Prostate gland (tissue), 2 donors: Measurements from ENCODE around the gene PCYOX1L. TPM values are rescaled to one million over a fixed set of nuclear protein-coding genes. Genes with fewer than 3 reads are reported as not detected.
A peak's percentile ranks its signal among the peaks of the same experiment; 100 is the strongest.

ENCODE experiments used
- DNase-seq: peaks from one replicate; pipeline ENCODE4 v3.0.0-alpha.2; 2019; ENCODE audit warnings: low spot score
- H3K27ac ChIP-seq, 2 donors: fragments of 200-600 bp; sonication (generic); 2 replicates each; pipeline ENCODE4 v1.5.1; 2017 to 2019
- H3K27me3 ChIP-seq: fragments of 200-600 bp; sonication (generic); replicated peaks from 2 replicates; pipeline ENCODE4 v1.5.1; 2019; ENCODE audit not compliant: insufficient read depth
- H3K36me3 ChIP-seq, 2 donors: fragments of 200-600 bp; sonication (generic); 1 replicate in 1 of 2; 2 replicates in 1 of 2; pipeline versions ENCODE4 v1.5.1 to v1.8.1; 2017 to 2019
- H3K4me1 ChIP-seq: fragments of 200-600 bp; sonication (generic); replicated peaks from 2 replicates; pipeline ENCODE4 v1.5.1; 2019
- H3K4me3 ChIP-seq, 2 donors: fragments of 200-600 bp; sonication (generic); 2 replicates each; pipeline ENCODE4 v1.5.1; 2017 to 2019
- H3K9me3 ChIP-seq: fragments of 200-600 bp; sonication (generic); 2 replicates; pipeline ENCODE4 v1.5.1; 2017
- CTCF ChIP-seq, 4 experiments: fragments of 200-600 bp in 2 of 4; fragments of 450-650 bp in 2 of 4; sonication (generic) in 2 of 4; IDR thresholded peaks; 1 replicate in 3 of 4; 2 replicates in 1 of 4; pipeline ENCODE4 v1.5.1; 2016 to 2019; ENCODE audit warnings: antibody characterized with exemption in 4 of 4, mild to moderate bottlenecking in 2 of 4, moderate library complexity in 2 of 4
- POLR2A ChIP-seq: fragments of 450-650 bp; IDR thresholded peaks from one replicate; pipeline ENCODE4 v1.6.1; 2016; ENCODE audit warnings: antibody characterized with exemption, mild to moderate bottlenecking
- POLR2AphosphoS5 ChIP-seq: sonication (generic); formaldehyde crosslinking; IDR thresholded peaks from one replicate; pipeline ENCODE4 v1.6.1; 2017; ENCODE audit warnings: antibody characterized with exemption
- WGBS: methylation state at CpG from one replicate; pipeline ENCODE4 v1.1.5; 2018; 5-methylcytosine and 5-hydroxymethylcytosine counted together
- intact Hi-C: fragments of 100-400 bp; cut with DNase I; formaldehyde crosslinking; loops from one replicate; pipeline ENCODE4 v1.14.2; 2022
- total RNA-seq, 2 donors: library from RNA; depleted of rRNA; stranded (reverse); fragments of >200 nt; gene quantifications; one replicate each; pipeline ENCODE4 v1.1.0, GENCODE V29; 2016

PCYOX1L gene
- total RNA-seq, 2 donors from 2014 or later = 7.7 to 20.7 TPM

DNA sequence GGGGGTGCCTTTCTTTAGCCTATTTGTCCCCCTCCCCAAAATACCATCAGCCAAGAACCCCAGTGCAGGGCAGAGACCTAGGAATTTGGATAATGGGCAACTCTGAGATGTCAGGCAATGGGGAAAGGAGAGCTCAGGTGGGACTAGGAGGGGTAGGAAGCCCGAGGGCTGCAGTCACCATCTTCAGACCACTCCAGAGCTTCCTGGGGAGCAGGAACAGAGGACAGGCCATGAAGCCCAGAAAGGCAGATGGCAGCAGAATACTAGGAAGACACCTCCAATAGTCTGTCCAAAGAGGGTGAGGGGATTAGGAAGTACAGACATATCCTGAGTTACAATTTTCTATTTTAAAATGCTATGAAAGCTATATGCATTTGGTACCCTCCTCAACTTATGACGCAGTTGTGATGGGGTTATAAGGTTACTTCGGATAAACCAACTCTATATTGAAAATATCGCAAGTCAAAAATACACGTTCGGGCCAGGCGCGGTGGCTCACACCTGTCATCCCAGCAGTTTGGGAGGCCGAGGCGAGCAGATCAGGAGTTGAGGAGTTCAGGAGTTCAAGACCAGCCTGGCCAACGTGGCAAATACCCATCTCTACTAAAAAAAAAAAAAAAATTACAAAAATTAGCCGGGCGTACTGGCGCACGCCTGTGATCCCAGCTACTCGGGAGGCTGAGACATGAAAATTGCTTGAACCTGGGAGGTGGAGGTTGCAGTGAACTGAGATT, 55.8 kb downstream of the PCYOX1L start:
- 73% methylated on average over 16 of the region's 16 CpGs for WGBS

GRCh38 chr5:149414405-149415065, 56.7 kb downstream of the PCYOX1L start:
- Histone ChIP-seq H3K27me3 (no peaks in the 10 kb centered on the region), H3K36me3 (peaks cover 0 to 3% of the 10 kb centered on the region in 2 donors), H3K4me1 (no peaks in the 10 kb centered on the region), H3K27ac (peak overlapping the region; percentile 42 to 82), H3K4me3 (peak overlapping the region in 1 of 2 donors; percentile 37), H3K9me3 (no peaks in the 10 kb centered on the region)
- intact Hi-C loops = no loop called here
- DNase-seq = no peak
- 59% methylated on average over 7 of the region's 7 CpGs for WGBS
- no peak for TF ChIP-seq CTCF (IDR thresholded peaks at IDR 0.05)

More for the DNA sequence above, 55.8 kb downstream of the PCYOX1L start:
- Histone ChIP-seq H3K27me3 (no peaks in the 10 kb centered on the region), H3K4me1 (no peaks in the 10 kb centered on the region), H3K36me3 (no peaks in the 10 kb centered on the region), H3K27ac (peak overlapping the region; percentile 82 to 89), H3K4me3 (peak overlapping the region; percentile 37 to 44), H3K9me3 (no peaks in the 10 kb centered on the region)
- TF ChIP-seq POLR2AphosphoS5 (no peak), POLR2A (no peak)
- intact Hi-C loops = no loop called here
- no peak for DNase-seq

DNA sequence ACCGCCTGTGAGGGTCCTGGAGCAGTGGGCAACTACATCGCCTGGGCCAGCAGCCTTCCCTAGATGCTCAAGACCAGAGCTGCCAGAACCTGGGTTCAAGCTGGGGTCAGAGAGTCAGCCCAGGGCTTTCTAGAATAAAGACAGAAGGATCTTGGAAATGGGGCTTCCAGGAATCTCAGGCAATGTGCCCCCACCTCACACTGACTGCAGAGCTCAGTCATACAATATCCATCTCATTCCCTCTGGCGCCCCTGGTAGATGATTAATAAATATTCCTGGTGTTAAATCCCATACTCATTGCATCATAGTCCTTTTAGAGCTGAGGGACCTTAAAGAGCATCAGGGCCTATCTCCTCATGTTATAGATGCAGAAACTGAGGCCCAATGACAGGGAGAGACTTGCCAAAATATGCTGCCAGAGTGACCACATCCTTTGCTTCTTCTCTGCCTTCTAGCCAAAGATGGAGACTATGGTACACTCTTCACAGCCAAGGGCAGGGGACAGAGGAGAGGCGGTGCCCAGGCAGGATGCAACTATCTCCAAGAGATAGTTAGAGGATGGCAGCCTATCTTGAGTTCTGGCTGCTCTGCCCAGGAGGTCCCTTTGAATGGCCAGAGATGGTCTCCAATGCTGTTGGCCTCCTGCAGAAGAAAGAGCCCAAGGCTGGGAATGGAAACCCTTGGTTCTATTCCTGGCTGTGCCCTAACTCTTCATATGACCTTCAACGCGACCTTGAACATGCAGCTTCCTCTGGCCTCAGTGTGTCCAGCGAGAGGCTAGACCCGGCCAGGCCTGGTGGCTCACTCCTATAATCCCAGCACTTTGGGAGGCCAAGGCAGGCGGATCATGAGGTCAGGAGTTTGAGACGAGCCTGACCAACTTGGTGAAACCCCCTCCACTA, 57.5 kb downstream of the PCYOX1L start:
- Histone ChIP-seq H3K9me3 (no peaks in the 10 kb centered on the region), H3K4me3 (no peak overlapping the region), H3K27me3 (no peaks in the 10 kb centered on the region), H3K4me1 (no peaks in the 10 kb centered on the region), H3K36me3 (peaks cover 0 to 3% of the 10 kb centered on the region in 2 donors), H3K27ac (peak overlapping the region; percentile 42 to 82)
- no peak for DNase-seq
- intact Hi-C loops = no loop called here
- whole genome bisulfite sequencing = 68% methylated on average over 10 of the region's 10 CpGs
- TF ChIP-seq CTCF (IDR thresholded peaks at IDR 0.05) = no peak
- TF ChIP-seq POLR2AphosphoS5 = peak; percentile 22
- TF ChIP-seq POLR2A = no peak

DNA sequence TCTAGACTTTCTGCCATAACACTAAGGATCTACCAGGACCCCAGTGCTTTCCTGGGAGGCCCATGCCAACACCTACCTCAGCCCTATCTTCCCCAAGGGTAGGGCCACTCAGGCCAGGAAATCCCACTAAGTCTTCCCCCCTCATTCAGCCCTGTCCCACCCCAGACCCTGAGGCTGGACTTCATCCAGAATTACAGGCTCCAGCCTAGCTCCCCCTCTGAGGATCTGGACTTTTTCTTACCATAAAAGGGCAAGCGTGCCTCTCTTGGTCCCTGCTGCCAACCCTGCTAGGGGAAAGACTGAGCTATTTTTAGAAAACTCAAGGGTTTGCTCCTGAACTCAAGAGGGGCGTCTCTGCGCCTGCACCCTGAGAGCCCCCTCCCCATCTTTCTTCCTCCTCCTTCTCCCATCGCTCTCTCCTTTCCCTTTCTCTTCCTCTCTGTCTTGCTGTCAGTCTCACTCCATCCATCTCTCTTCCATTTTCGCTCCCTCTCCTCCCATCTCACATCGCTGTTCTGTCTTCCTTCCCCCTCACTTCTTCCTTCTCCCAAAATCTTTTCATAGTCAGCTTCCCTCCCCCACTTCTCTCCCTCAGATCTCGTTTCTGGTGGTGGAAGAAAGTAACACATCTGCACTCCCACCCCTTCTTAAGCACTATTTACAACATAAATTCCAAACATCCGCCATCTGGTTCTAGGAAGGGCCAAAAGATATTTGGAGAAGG, 59.3 kb downstream of the PCYOX1L start:
- Histone ChIP-seq H3K36me3 (peaks cover 0 to 3% of the 10 kb centered on the region in 2 donors), H3K27me3 (no peaks in the 10 kb centered on the region), H3K4me3 (no peak overlapping the region), H3K27ac (peak overlapping the region; percentile 56 to 82), H3K4me1 (no peaks in the 10 kb centered on the region), H3K9me3 (no peaks in the 10 kb centered on the region)
- DNase-seq = no peak
- intact Hi-C loops = no loop called here
- 38% methylated on average over 8 of the region's 8 CpGs for WGBS
- TF ChIP-seq POLR2AphosphoS5 (peak; percentile 8), CTCF (IDR thresholded peaks at IDR 0.05) (no peak)
